GM23338 (cell line): Measurements from ENCODE around the gene VSIR.

Experiments used
- CTCF ChIP-seq, 2 experiments: fragments of 200-600 bp in 1 of 2; sonication (generic) in 1 of 2; conservative IDR thresholded peaks; 2 replicates each; pipeline versions ENCODE4 v1.5.1 to v1.6.1; 2016 to 2017; ENCODE audit warnings: antibody characterized with exemption in 2 of 2, low read depth in 2 of 2, mild to moderate bottlenecking in 2 of 2, moderate library complexity in 1 of 2
- EZH2 ChIP-seq: fragments of 200-600 bp; sonication (generic); IDR thresholded peaks from one replicate; pipeline ENCODE4 v1.8.0; 2017; ENCODE audit warnings: antibody characterized with exemption, mild to moderate bottlenecking, low read depth; ENCODE audit not compliant: unreplicated experiment
- EZH2phosphoT487 ChIP-seq: fragments of 200-600 bp; sonication (generic); IDR thresholded peaks from one replicate; pipeline ENCODE4 v1.8.1; 2018; ENCODE audit warnings: antibody characterized with exemption; ENCODE audit not compliant: unreplicated experiment
- JUNB ChIP-seq: IDR thresholded peaks from one replicate; pipeline ENCODE4 v1.6.1; 2016; ENCODE audit warnings: antibody characterized with exemption; ENCODE audit not compliant: unreplicated experiment
- POLR2AphosphoS5 ChIP-seq: IDR thresholded peaks from 2 replicates; pipeline ENCODE4 v1.6.1; 2016; ENCODE audit warnings: antibody characterized with exemption, low read depth
- REST ChIP-seq: IDR thresholded peaks from one replicate; pipeline ENCODE4 v1.6.1; 2018; ENCODE audit warnings: antibody characterized with exemption; ENCODE audit not compliant: unreplicated experiment
- ZNF114 ChIP-seq: fragments of 250-450 bp; sonication (Bioruptor Pico); IDR thresholded peaks from 2 replicates; pipeline ENCODE4 v1.5.0; 2020; ENCODE audit warnings: mild to moderate bottlenecking, moderate library complexity

GRCh38 chr10:71755179-71755879 lies 18.0 kb downstream of the VSIR start:
- TF ChIP-seq EZH2phosphoT487: no peak
- TF ChIP-seq EZH2: no peak
- TF ChIP-seq JUNB: no peak
- no peak for TF ChIP-seq ZNF114 (CRISPR knock-in tag)
- no peak for TF ChIP-seq CTCF (conservative IDR thresholded peaks at IDR 0.05; ENCODE audit: low read depth in 2 of 2)
- TF ChIP-seq REST: no peak
- no peak for TF ChIP-seq POLR2AphosphoS5
